GM19240 (cell line): ENCODE data around the gene CACNG3.
"Not testable (repeated sequence)": the region's sequence is repeated elsewhere in the genome, so short reads cannot be mapped to it uniquely, and the experiment has no call there.

Source experiments
- DNase-seq: peaks from one replicate; pipeline ENCODE4 v3.0.0; 2011; ENCODE audit warnings: low spot score; ENCODE audit not compliant: insufficient read length

CACNG3 gene

DNA sequence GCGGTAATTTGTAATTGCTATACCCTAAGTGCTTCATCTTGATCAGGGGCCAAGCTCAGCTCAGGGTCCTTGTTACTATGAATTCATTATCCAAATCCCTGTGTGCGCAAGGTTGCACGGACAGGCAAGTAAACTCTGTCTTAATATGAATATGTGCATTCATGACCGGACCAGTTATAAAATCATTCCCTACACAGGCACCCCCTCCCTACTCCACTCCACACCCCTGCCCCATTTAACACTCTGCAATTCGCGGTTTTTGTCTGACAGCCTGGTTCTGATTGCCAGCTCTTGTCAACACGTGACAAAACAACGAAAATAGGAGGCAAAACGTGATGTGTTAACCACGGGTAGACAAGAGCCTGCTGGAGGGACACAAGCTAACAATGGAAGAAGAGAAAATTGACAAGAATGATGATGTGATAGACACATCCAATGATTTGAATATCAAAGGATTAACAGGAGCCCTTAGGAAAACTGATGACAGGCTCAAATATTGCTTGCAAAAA is 76.5 kb downstream of the CACNG3 start:
- DNase-seq: no peak

DNA sequence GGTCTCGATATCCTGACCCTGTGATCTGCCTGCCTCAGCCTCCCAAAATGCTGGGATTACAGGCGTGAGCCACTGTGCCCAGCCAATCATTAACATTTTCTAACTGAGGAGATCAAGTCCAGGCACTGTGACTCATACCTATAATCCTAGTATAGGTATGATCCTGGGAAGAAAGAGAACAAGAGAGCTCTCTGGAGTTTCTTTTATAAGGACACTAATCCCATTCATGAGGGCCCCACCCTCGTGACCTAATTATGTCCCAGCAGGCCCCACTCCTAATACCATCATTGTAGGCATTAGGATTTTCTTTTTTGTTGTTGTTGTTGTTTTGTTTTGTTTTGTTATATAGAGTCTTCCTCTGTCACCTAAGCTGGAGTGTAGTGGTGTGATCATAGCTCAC is 80.4 kb downstream of the CACNG3 start:
- DNase-seq: no peak

DNA sequence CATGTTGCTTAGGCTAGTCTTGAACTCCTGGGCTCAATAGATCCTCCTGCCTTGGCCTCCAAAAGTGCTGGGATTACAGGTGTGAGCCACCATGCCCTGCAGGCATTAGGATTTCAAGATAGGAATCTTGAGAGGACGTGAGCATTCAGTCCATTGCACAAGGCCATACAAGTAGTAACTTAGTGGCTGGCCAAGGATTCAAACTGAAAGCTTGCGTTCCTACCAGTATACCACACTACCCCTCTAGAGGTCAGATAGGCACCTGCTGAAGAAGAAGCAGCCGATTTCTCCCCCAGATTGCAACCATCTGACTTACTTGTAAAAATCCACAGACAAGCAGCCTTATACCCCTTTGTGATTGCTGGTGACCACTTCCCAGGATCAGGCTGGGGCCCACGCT is 80.9 kb downstream of the CACNG3 start:
- no peak for DNase-seq

DNA sequence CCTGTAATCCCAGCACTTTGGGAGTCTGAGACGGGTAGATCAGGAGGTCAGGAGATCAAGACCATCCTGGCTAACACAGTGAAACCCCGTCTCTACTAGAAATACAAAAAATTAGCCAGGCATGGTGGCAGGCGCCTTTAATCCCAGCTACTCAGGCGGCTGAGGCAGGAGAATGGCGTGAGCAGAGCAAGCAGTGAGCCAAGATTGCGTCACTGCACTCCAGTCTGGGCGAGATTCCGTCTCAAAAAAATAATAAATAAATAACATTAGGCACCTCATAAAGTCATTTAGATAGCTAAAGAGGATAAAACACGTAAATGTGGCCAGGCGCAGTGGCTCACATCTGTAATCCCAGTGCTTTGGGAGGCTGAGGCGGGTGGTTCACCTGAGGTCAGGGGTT is 87.7 kb downstream of the CACNG3 start:
- not testable (repeated sequence) for DNase-seq

DNA sequence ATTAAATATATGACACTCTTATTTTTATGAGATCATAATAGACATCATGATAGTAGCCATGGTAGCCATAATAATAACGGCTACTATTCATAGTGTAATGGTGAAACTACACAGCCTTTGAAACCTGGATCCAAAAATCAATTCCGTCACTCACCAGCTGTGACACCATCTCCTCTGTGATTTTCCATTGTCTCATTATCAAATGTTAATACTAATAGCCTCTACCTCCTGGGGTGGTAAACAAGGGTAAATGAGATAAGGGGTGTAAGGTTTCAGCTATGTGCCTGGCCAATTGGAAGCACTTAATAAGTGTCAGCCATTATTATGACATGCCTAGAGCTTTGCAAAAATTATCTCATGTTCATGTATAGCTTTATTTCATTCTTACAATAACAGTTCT is 88.6 kb downstream of the CACNG3 start:
- no peak for DNase-seq

DNA sequence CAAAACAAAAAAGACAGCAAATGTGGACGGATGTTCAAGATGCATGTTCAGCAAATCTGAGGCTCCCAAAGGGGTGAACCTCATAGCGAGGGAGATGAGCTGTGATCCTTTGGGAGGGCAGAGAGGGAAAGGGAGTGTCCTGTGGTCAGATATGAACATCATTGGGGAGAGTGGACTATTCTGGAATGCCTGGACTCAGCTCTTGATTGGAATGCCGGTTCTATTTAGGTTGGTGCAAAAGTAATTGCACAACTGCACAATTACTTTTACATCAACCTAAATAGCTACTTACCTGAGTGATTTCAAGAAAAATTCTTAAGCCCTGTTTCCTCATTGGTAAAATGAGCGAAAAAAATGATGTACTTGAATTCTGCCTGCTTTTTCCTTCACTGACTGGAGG is 89.6 kb downstream of the CACNG3 start:
- DNase-seq: no peak

DNA sequence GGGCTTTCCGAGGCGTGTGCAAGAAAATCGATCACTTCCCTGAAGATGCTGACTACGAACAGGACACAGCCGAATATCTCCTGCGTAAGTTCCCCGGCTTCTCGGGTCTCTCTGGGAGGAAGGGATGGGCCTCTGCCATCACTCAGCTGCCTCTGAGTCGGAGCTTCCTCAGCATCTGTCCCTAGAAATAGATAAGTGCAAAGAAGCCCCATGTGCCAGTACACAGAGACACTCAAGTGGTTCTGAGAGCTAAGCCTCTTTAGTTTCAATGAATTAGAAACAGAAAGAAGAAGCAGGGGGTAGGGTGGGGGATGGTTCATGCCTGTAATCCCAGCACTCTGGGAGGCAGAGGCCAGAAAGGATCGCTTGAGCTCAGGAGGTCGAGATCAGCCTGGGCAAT is 90.6 kb downstream of the CACNG3 start:
- no peak for DNase-seq

DNA sequence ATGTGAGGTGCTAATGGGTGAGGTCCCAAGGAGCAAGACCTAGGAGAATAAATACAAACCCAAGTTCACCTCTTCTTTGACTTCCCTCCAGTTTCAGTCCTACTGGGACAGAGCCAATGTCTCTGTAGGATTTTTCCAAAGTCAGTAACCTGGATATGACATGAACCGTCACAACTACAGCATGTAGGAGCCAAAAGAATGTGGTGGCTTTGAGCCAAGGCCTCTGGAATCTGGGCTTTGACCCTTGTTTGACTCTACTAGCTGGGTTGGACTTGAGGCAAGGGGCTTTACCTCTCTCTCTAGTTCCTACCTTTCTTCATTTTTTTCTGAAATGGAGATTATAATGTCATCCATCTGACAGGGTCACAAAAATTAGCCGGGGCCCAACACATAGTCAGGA is 91.4 kb downstream of the CACNG3 start:
- DNase-seq: no peak

DNA sequence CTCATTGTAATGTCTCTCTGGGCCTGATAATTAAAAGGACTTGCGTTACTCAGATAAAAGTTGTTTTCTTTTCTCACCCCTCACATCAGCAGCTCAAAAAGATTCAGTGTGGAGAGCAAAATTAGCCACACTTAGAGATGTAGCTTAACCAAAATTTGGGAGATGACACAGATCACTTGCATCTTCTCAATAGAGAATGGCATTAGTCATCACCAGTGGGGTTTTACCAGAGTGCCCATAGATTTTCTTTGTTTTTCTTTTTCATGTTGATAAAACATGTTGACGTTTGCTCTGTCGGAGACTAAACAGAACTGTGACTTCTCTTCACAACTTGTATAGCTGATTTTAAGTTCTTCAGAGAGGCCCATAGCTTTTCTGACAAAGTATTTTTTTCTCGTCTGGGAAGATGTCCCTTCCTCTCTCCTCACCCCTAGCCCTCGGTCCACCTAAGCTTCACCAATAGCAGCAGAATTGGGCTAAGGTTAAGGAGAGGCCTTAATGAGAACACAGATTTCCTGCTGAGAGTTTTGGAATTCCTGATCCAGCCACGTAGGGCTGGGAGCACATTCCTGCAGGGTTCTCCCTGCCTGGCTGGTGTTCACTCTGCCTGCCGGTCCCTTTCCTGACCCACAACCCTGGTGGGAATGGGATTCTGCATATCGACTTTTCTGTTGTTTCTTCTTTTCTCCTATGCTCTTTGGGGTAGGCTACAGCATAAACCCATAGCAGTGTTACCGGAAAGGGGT is 92.6 kb downstream of the CACNG3 start:
- DNase-seq: no peak

DNA sequence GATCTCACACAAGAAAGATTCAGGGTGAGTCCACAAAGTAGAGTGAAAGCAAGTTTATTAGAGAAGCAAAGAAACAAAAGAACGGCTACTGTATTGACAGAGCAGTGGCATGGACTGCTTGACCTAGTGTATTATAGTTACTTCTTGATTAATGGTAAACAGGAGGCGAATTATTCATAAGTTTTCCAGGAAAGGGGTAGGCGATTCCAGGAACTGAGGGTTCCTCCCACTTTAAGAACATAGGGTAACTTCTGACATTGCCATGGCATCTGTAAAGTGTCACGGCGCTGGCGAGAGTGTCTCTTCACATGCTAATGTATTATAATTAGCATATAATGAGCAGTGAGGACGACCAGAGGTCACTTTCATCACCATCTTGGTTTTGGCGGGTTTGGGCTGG is 93.2 kb downstream of the CACNG3 start:
- no peak for DNase-seq

DNA sequence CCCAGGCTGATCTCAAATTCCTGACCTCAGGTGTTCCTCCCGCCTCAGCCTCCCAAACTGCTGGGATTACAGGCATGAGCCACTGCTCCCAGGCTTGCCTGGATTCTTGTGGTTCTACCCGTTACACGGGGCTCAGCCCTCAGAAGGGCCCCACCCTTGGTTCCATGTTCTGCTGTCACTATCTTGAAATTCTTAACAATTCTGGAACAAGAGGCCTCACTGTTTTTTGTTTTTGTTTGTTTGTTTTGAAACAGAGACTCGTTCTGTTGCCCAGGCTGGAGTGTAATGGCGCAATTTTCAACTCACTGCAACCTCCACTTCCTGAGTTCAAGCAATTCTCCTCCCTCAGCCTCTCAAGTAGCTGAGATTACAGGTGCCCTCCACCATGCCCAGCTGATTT is 96.6 kb downstream of the CACNG3 start:
- no peak for DNase-seq

DNA sequence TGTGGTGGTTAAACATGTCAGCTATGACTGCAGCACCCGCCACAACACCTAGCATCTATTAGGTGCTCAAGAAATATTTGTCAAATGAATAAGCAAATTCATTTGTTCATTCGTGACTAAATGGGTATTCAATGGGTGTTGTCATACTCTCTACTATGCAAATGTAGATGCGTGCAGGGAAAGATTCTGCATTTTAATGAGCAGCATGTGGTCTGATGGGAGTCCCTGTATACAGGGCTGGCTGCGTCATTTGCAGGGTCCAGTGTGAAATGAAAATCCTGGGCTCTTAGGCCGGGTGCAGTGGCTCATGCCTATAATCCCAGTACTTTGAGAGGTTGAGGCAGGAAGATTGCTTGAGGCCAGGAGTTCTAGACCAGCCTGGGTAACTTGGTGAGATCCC is 97.5 kb downstream of the CACNG3 start:
- DNase-seq: no peak

DNA sequence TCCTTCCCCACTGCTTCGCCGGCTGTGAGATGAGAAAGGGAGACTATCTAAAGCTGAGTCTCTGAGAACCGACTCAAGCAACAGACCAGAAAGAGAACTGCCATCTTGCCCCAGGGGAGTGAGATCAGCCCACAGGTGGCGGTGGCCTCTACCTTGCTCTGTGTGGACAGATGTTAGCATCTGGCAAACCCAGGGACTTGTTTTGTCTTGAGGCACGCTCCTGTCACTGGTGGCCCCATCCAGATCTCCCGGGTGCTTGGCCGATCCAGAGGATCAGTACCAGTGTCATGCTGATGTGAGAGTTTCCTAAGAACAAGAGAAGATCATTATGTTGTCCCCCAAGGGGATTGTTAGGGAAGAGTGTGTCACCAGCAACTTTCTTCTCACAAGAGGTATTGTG is 101.4 kb downstream of the CACNG3 start:
- DNase-seq: no peak

DNA sequence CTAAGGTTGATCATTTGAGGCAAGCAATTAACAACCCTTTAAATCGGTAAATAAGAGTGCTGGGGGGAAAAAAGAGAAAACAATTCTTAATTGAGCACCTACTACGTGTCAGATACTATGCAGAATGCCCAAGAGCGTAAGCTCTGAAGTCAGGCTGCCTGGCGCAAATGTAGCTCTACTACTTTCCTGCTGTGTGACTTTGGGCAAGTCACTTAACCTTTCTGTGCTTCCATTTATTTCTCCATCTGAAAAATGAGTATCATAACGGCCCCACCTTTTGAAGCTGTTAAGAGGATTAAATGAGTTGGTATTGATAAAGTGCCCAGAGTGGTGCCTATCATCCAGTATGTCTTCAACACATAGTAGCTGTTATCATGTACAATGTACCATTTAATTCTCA is 102.0 kb downstream of the CACNG3 start:
- no peak for DNase-seq

DNA sequence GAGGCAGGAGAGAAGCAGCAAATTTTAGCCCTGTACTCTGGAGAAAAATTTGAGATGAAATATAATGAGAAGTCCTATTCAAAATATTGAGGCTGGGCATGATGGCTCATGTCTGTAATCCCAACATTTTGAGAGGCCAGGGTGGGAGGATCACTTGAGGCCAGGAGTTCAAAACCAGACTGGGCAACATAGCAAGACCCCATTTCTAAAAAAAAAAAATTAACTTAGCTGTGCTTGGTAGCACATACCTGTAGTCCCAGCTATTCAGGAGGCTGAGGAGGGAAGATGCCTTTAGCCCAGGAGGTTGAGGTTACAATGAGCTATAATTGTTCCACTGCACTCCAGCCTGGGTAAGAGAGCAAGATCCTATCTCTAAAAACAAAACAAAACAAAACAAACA is 103.4 kb downstream of the CACNG3 start:
- DNase-seq: no peak

DNA sequence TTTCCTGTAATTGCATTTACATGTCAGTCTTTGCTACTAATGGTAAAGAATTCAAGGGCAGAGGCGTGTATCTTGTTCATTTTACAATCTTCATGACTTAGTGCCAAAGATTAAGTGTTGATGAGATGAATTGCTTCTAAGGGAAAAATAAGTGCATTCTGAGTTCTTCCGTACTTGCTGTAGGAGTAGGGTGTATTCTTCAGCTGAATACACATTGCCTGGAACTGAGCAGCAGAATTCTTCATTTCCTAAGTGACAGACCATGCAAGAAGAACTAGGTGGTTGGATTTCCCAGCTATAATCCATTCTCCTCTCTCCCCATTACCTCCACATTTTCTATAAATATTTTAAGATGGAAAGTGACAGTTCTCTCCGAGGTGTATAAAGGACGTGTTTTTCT is 104.8 kb downstream of the CACNG3 start:
- DNase-seq: no peak

DNA sequence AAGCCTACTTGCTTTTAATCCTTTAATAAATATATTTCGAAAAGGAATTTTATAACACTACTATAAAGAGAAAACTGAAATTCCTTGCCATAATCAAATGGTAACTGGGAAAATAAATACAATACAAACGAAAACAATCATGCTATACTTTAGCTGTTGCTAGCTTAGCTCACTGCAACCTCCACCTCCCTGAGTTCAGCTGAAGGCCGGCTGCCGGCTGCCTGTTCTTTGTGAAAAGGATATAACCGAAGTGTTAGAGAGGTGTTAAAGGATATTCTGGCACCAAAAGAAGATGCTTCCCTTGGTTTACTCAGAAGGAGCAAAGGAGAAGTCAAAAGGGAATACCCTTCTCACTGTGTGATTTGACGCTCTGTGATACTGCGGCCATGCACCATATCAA is 108.5 kb downstream of the CACNG3 start:
- no peak for DNase-seq

DNA sequence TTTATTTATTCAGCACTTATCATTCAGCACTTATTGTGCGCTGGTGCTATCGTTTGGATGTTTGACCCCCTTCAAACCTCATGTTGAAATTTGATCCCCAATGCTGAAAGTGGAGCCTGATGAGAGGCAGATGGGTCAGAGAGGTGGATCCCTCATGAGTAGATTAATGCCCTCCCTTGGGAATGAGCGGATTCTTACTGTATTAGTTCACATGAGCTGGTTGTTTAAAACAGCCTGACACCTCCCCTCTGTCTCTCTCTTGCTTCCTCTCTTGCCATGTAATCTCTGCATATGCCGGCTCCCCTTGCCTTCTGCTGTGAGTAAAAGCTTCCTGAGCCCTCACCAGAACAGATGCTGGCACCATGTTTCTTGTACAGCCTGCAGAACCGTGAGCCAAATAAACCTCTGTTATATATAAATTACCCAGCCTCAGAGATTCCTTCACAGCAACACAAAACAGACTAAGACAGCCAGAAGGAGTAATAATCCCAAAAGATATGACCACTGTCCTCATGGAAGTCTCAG is 111.1 kb downstream of the CACNG3 start:
- no peak for DNase-seq

DNA sequence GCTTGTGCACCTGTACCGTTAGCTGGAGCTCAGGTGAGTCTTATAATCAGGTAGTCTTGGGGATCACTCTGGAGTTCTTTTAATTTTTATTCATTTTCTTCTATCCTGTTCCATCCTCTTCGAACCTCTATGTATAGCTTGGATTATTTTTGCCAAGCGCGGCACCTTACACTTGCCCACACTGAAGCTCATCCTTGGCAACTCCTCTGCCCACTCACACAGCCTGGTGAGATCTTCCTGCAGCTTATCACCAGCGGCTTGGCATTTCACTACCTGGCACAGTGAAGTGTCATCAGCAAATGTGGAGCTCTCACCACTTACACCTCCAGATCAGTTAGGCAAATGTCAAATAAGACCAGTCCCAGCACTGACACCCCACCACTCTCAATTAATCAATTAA is 116.7 kb downstream of the CACNG3 start:
- DNase-seq: no peak

DNA sequence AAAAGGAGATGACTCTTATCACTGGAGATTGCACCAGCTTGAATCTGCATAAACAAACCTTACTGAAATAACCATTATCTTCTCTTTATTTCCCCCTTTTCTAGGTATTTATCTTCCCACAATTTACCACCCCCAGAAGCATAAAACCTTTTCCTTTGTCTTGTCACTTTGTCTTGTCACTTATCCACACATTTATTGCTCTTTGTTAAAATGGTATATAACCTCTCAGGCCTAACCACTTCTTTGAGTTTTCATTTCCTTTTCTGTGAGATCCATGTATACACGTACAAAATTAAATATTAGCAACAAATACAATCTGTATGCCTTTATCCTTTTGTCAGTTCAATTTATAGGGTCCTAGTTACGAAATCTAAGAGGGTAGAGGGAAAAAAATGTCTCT is 122.9 kb downstream of the CACNG3 start:
- no peak for DNase-seq

DNA sequence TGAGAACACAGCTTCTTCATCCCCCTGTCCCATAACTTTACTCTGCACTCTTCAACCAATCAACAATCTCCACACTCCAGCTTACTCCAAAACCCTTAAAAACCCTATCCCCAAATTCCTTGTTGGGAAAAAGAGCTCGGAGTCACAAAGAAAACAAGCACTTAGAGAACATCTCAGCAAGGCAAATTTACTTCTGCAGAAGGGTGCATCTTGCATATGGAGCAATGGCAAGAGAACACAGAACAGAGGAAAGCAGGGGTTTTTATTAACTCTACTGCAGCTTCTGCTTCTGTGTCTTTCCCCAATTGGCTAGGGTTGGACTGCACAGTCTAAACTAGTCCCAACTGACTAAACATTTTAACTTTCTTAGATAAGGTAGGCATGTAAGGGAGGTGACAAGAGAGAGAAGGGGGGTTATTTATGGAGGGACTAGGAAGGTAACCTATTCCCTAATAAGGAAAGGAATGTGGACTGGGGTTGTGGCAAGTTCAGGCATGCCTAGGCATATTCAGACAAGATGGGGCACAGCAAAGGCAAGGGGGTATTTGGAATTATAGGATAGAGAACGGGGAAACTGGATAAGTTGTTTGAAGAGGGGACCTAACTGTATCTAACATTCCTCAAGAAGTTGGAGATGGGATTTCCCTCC is 125.5 kb downstream of the CACNG3 start:
- DNase-seq: no peak

DNA sequence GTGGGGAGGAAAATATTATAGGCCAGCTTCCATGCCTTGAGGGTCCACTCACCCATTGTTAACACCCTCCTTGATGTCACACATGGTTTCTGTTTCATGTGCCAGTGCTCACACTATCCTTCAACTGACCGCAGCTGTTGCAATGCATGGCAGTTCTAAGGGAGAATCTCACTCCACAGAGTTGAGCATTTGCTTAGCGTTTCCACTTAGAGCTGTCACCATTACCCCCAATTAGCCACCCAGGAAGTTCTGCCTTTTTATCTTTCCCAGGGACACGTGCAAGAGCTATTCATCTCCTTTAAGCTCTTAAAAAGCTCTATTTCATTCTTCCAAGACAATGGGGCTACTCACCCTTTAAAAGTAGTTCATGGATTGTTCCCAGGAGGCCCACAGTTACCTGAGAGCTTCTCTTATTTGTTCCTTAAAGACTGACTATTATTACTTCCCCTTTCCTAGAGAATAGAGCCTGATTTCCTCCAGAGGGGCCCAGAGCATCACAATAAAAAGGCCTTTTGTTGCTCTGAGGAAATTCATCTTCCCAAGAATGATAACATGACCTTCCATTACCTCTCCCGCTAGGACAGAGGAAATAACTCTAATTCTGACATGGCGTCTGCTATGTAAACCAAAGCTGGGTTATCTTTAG is 126.8 kb downstream of the CACNG3 start:
- no peak for DNase-seq
